ENCODE results near the gene CFD.
"Not testable (repeated sequence)": the region's sequence is repeated elsewhere in the genome, so short reads cannot be mapped to it uniquely, and the experiment has no call there.

CFD gene

GRCh38 chr19:871446-872265 lies 12.2 kb downstream of the CFD start:
- DNase-seq (ENCODE audit: low spot score): no peak

DNA sequence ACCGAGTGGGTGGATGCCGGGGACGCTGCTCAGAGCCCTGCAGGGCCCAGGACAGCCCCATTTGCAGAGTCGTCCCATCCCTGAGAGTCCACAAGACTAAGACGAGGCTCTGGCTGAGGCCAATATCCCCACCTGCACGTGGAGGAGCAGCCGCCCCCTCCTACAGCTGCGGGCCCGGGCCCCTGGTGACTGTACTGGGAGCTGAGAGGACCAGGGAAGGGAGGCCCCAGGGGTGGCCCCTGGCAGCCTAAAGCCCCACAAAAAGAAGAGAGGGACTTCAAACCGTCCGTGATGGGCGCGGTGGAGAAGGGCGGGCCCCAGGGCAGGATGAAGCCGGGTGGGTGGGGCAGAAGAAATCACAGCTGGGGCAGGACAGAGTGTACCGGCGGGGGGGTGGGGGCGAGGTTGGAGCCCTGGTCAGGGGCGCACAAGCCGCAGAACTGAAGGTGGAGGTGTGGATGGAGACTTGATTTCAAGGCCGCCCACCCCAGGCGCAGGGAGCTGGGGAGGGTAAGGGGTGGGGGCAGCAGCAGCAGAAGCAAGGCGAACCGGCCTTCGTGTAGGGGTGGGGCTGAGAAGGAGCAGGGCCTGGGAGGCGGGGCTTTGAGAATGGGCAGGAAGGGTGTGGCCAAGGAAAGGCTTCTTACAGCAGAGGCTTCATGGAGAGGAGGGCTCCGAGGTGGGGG lies 12.9 kb downstream of the CFD start:
- DNase-seq (ENCODE audit: low spot score): peak; percentile 64

GRCh38 chr19:873084-873483 lies 13.6 kb downstream of the CFD start:
- DNase-seq (ENCODE audit: low spot score): peak; percentile 56

- DNase-seq (ENCODE audit: low spot score): no peak
These were observed 14.1 kb downstream of the CFD start for GRCh38 chr19:873561-874041.

GRCh38 chr19:875265-875879 lies 15.9 kb downstream of the CFD start:
- DNase-seq (ENCODE audit: low spot score): no peak

- no peak for DNase-seq (ENCODE audit: low spot score)
These were observed 16.6 kb downstream of the CFD start for GRCh38 chr19:876089-876488.

DNA sequence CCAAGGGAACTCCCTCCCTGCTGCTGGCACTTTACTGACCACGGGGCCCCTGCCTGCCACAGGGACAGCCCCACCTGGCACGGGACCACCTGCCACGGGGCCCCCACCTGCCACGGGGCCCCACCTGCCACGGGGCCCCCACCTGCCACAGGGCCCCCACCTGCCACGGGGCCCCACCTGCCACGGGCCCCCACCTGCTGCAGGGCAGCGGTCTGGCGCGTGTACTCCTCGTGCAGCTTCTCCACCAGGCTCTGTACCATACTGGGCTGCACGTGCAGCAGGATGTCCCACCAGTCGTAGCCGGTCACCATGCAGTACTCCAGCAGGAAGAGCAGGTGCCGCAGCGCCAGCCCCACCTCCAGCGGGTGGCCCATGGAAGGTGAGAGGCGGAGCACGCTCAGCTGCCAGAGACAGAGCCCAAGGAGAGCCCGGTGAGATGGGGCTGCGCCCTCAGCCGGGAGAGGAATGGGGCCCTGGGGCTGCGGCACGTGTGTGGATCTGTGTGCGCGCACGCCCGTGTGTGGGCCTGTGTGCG lies 17.4 kb downstream of the CFD start:
- DNase-seq (ENCODE audit: low spot score): no peak

- DNase-seq (ENCODE audit: low spot score): not testable (repeated sequence)
These were observed 18.7 kb downstream of the CFD start for GRCh38 chr19:877992-878660.

DNA sequence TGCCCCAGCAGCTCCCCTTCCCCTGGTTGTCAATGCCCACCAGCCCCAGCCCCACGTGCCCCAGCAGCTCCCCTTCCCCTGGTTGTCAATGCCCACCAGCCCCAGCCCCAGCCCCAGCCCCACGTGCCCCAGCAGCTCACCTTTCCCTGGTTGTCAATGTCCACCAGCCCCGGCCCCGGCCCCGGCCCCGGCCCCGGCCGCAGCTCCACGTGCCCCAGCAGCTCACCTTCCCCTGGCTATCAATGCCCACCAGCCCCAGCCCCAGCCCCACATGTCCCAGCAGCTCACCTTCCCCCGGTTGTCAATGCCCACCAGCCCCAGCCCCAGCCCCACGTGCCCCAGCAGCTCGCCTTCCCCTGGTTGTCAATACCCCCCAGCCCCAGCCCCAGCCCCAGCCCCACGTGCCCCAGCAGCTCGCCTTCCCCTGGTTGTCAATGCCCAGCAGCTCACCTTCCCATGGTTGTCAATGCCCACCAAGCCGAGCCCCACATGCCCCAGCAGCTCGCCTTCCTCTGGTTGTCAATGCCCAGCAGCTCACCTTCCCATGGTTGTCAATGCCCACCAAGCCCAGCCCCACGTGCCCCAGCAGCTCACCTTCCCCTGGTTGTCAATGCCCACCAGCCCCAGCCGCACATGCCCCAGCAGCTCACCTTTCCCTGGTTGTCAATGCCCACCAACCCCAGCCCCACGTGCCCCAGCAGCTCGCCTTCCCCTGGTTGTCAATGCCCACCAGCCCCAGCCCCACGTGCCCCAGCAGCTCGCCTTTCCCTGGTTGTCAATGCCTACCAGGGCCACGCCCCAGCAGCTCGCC lies 19.5 kb downstream of the CFD start:
- not testable (repeated sequence) for DNase-seq (ENCODE audit: low spot score)

DNA sequence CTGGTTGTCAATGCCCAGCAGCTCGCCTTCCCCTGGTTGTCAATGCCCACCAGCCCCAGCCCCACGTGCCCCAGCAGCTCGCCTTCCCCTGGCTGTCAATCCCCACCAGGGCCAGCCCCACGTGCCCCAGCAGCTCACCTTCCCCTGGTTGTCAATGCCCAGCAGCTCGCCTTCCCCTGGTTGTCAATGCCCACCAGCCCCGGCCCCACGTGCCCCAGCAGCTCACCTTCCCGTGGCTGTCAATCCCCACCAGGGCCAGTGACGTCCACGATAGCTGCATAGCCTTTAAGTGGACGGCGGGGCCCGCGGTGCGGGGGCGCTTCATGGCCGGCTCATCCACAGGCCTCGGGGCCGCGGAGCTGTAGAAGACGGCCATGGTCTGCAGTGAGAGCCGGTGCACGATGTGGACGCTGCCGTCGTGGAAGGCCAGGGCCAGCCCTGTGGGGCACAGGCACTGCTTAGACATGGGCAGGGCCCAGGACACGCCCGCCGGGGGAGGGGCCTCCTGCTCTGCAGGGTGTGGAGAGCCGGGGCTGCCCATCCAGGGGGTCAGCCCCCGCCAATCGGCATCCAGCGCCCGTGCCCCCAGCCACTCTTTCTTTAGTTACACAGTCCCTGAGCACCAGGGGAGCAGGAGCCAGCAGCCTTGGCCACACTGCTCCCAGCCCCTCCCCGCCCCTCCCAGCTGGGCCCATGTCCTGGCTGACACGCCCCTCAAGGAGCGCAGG lies 20.4 kb downstream of the CFD start:
- no peak for DNase-seq (ENCODE audit: low spot score)

GRCh38 chr19:881385-882071 lies 22.1 kb downstream of the CFD start:
- DNase-seq (ENCODE audit: low spot score): no peak

DNA sequence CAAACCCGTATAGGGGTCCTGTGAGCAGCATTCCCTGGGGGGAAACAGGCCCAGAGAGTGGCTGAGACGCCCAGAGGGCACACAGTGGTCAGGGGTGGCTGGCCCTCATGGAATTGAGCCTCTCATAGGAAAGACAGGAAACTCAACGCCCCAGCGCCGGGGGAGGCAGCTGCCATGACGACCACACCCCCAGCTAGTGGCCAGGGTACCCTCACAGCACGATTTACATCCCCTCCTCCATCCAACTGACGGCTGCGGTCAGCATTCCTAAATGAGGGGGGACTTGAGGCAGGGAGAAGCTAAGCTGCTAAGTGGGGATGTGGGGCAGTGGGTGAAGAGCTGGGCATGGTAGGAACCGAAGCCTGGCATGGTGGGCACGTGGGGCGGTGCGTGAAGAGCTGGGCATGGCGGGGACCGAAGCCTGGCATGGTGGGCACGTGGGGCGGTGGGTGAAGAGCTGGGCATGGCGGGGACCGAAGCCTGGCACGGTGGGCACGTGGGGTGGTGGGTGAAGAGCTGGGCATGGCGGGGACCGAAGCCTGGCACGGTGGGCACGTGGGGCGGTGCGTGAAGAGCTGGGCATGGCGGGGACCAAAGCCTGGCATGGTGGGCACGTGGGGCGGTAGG lies 23.5 kb downstream of the CFD start:
- no peak for DNase-seq (ENCODE audit: low spot score)

- no peak for DNase-seq (ENCODE audit: low spot score)
These were observed 24.3 kb downstream of the CFD start for GRCh38 chr19:883661-884211.

DNA sequence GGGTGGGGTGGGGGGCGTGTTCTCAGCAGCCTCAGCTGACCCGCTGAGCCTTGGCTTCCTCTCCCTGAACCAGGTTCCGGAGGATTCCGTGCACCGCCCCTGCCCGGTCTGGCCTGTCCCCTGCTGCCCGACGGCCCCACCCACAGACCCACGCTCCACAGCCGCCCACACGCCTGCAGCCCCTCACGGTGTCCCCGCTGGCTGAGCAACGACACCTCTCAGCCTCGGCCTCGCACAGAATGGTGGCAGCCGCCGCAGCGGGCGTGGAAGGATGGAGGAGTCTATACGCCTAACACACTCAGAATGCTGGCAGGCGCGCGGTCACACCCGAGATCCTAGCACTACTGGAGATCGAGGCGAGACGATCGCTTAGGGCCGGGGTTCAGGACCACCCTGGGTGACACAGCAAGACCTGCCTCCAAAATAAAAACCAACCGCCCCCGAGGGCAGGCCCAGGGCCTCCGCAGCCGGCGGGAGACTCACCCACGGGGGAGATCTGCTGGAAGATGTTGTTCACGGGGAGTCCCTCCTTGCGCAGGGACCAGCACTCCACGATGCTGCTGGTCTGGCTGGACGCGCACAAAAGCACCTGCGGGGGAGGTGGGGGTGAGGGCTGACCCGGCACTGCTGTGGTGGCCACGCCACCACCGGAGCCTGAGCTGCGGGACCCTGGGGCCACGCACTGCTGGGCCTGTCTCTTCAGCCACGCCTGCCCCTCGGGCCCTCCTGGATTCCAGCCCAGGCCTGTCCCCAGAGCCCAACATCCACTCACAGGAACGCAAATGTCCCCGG lies 25.2 kb downstream of the CFD start:
- no peak for DNase-seq (ENCODE audit: low spot score)

DNA sequence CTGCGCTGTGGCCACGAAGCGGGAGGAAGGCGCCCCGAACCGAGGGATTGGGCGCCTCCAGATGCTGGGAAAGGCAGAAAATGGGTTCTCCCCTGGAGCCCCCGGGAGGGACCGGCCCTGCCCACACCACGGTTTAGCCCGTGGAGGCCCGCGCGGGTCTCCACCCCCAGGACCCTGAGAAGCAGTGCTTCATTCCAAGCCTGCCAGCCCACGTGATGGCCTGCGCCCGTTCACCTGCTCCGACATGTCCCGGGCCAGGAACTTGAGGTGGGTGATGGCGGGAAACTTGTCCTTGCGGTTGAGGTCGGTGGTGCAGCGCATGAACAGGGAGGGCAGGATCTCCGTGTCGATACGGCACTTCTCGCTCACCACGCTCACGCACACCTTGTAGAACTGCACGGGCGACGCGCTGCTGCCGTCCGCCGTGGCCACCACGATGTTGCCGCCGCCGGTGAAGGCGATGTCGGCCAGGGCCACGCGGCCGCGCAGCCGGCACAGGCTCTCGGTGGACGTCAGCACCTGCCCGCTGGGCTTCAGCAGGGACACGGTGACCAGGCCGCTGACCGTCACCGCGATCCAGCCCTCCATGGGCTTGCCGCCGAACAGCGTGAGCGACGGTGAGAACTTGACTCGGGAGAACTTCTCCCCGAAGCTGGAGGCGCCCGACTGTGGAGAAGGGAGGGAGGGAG lies 26.2 kb downstream of the CFD start:
- no peak for DNase-seq (ENCODE audit: low spot score)

GRCh38 chr19:887072-887471 lies 27.6 kb downstream of the CFD start:
- DNase-seq (ENCODE audit: low spot score): no peak

- DNase-seq (ENCODE audit: low spot score): no peak
These were observed 28.1 kb downstream of the CFD start for GRCh38 chr19:887599-887998.

Measured in GM03348 (cell line).